Measurements from ENCODE around the gene SOX6.

GRCh38 chr11:15967166-15967565, 389.2 kb downstream of the SOX6 start:
- TF ChIP-seq CTCF (IDR thresholded peaks at IDR 0.05) (no peak), ZFX (IDR thresholded peaks at IDR 0.05; ENCODE audit: borderline replicate concordance) (no peak)

Measured in 22Rv1 (cell line).